ENCODE results near the gene NRXN3. TPM values are rescaled to one million over a fixed set of nuclear protein-coding genes. Genes with fewer than 3 reads are reported as not detected.

NRXN3 gene
- total RNA-seq, 1 experiment from 2014 or later = not detected

- H3K27ac ChIP-seq = no peak overlapping the region
- no peak overlapping the region for H3K4me3 ChIP-seq
- H3K36me3 ChIP-seq (ENCODE audit: low read depth) = no peaks in the 10 kb centered on the region
- no peaks in the 10 kb centered on the region for H3K27me3 ChIP-seq (ENCODE audit: insufficient read depth, low read depth)
- no peaks in the 10 kb centered on the region for H3K79me2 ChIP-seq (ENCODE audit: low read depth)
- no peak overlapping the region for H2AFZ ChIP-seq
- H4K20me1 ChIP-seq (ENCODE audit: insufficient read depth) = no peaks in the 10 kb centered on the region
- H3K4me1 ChIP-seq (replicated peaks; ENCODE audit: insufficient read depth) = no peaks in the 10 kb centered on the region
- ChIA-PET POLR2A (ENCODE audit: unreplicated experiment) (no interaction called here), CTCF (no interaction called here)
- intact Hi-C loops (cut with micrococcal nuclease; ENCODE audit: unreplicated experiment) = no loop called here
- no peaks in the 10 kb centered on the region for H3F3A ChIP-seq (ENCODE audit: insufficient read depth, low read depth)
- BruUV-seq (replicated peaks) = no TSS peak
- no peaks in the 10 kb centered on the region for H3K9me2 ChIP-seq (ENCODE audit: insufficient read depth)
- TF ChIP-seq EZH2 (IDR thresholded peaks at IDR 0.05; ENCODE audit: low read depth) = no peak
- peak; percentile 62 for TF ChIP-seq CTCF (conservative IDR thresholded peaks at IDR 0.05)
- no peaks in the 10 kb centered on the region for H3K9me3 ChIP-seq (ENCODE audit: insufficient read depth, low read depth)
- H3K4me2 ChIP-seq = no peak overlapping the region
- DNase-seq = no peak
Observed at GRCh38 chr14:79543967-79544697, 1374.0 kb downstream of the NRXN3 start.

GRCh38 chr14:79544698-79545070 is 1374.5 kb downstream of the NRXN3 start:
- Histone ChIP-seq H3F3A (ENCODE audit: insufficient read depth, low read depth) (no peaks in the 10 kb centered on the region), H3K4me3 (no peak overlapping the region), H3K27me3 (ENCODE audit: insufficient read depth, low read depth) (no peaks in the 10 kb centered on the region), H2AFZ (no peak overlapping the region), H3K27ac (no peak overlapping the region), H3K9me2 (ENCODE audit: insufficient read depth) (no peaks in the 10 kb centered on the region), H4K20me1 (ENCODE audit: insufficient read depth) (no peaks in the 10 kb centered on the region), H3K36me3 (ENCODE audit: low read depth) (no peaks in the 10 kb centered on the region), H3K4me1 (replicated peaks; ENCODE audit: insufficient read depth) (no peaks in the 10 kb centered on the region), H3K79me2 (ENCODE audit: low read depth) (no peaks in the 10 kb centered on the region), H3K9me3 (ENCODE audit: insufficient read depth, low read depth) (no peaks in the 10 kb centered on the region), H3K4me2 (no peak overlapping the region)
- TF ChIP-seq CTCF (conservative IDR thresholded peaks at IDR 0.05) = no peak
- no peak for TF ChIP-seq EZH2 (IDR thresholded peaks at IDR 0.05; ENCODE audit: low read depth)
- DNase-seq = no peak
- intact Hi-C loops (cut with micrococcal nuclease; ENCODE audit: unreplicated experiment) = no loop called here
- CTCF ChIA-PET = no interaction called here
- no TSS peak for BruUV-seq (replicated peaks)
- POLR2A ChIA-PET (ENCODE audit: unreplicated experiment) = no interaction called here

GRCh38 chr14:79548836-79549235 is 1378.7 kb downstream of the NRXN3 start:
- peaks cover 14% of the 10 kb centered on the region; the same call in 1 of the 2 replicates for H3K27me3 ChIP-seq (ENCODE audit: insufficient read depth, low read depth)
- ChIA-PET POLR2A (ENCODE audit: unreplicated experiment) (no interaction called here), CTCF (no interaction called here)
- intact Hi-C loops (cut with micrococcal nuclease; ENCODE audit: unreplicated experiment) = no loop called here
- no peaks in the 10 kb centered on the region for H3K9me2 ChIP-seq (ENCODE audit: insufficient read depth)
- H2AFZ ChIP-seq = no peak overlapping the region
- no peaks in the 10 kb centered on the region for H3K79me2 ChIP-seq (ENCODE audit: low read depth)
- no peaks in the 10 kb centered on the region for H4K20me1 ChIP-seq (ENCODE audit: insufficient read depth)
- TF ChIP-seq EZH2 (IDR thresholded peaks at IDR 0.05; ENCODE audit: low read depth) (no peak), CTCF (conservative IDR thresholded peaks at IDR 0.05) (no peak)
- H3K4me1 ChIP-seq (replicated peaks; ENCODE audit: insufficient read depth) = no peaks in the 10 kb centered on the region
- H3K4me3 ChIP-seq = no peak overlapping the region
- no peak overlapping the region for H3K27ac ChIP-seq
- no peaks in the 10 kb centered on the region for H3K9me3 ChIP-seq (ENCODE audit: insufficient read depth, low read depth)
- no peak for DNase-seq
- no peak overlapping the region for H3K4me2 ChIP-seq
- no peaks in the 10 kb centered on the region for H3F3A ChIP-seq (ENCODE audit: insufficient read depth, low read depth)
- BruUV-seq (replicated peaks) = no TSS peak
- H3K36me3 ChIP-seq (ENCODE audit: low read depth) = no peaks in the 10 kb centered on the region

Data from PC-9 (cell line).